Adipocyte (in vitro differentiated cells): ENCODE measurements around the gene CACNA1D.

Experiments used
- DNase-seq: peaks from one replicate; pipeline ENCODE4 v3.0.0-alpha.2; 2015; ENCODE audit warnings: low read depth
- H3K27me3 ChIP-seq: replicated peaks from 2 replicates; pipeline ENCODE4 v1.7.0; 2013; ENCODE audit warnings: mild to moderate bottlenecking, low read length, moderate library complexity; ENCODE audit not compliant: control insufficient read depth, insufficient read depth
- H3K36me3 ChIP-seq: 2 replicates; pipeline ENCODE4 v1.7.0; 2013; ENCODE audit warnings: low read length, mild to moderate bottlenecking, moderate library complexity; ENCODE audit not compliant: control insufficient read depth, insufficient read depth, severe bottlenecking
- H3K4me1 ChIP-seq: 2 replicates; pipeline ENCODE4 v1.7.0; 2013; ENCODE audit warnings: mild to moderate bottlenecking, low read length, moderate library complexity; ENCODE audit not compliant: control insufficient read depth, insufficient read depth
- H3K4me3 ChIP-seq: 2 replicates; pipeline ENCODE4 v1.7.0; 2013; ENCODE audit warnings: mild to moderate bottlenecking, low read length, moderate library complexity
- H3K9ac ChIP-seq: 2 replicates; pipeline ENCODE4 v1.7.0; 2013; ENCODE audit warnings: mild to moderate bottlenecking, low read length, moderate library complexity
- H3K9me3 ChIP-seq: 2 replicates; pipeline ENCODE4 v1.7.0; 2013; ENCODE audit warnings: mild to moderate bottlenecking, low read length, moderate library complexity; ENCODE audit not compliant: control insufficient read depth

The CACNA1D gene

GRCh38 chr3:53483821-53484220 is 10.6 kb upstream of the CACNA1D start:
- Histone ChIP-seq H3K4me3 (no peak overlapping the region), H3K9me3 (no peaks in the 10 kb centered on the region), H3K9ac (no peak overlapping the region), H3K27me3 (peaks cover 10% of the 10 kb centered on the region), H3K4me1 (no peaks in the 10 kb centered on the region), H3K36me3 (no peaks in the 10 kb centered on the region)
- no peak for DNase-seq

- H3K9me3 ChIP-seq, result no peaks in the 10 kb centered on the region
- no peak for DNase-seq
- no peaks in the 10 kb centered on the region for H3K36me3 ChIP-seq
- H3K4me1 ChIP-seq, result no peaks in the 10 kb centered on the region
- H3K9ac ChIP-seq, result no peak overlapping the region
- no peak overlapping the region for H3K4me3 ChIP-seq
- peaks cover 3% of the 10 kb centered on the region for H3K27me3 ChIP-seq
These were observed 9.4 kb upstream of the CACNA1D start for GRCh38 chr3:53484984-53485383.

- no peak overlapping the region for H3K9ac ChIP-seq
- no peak for DNase-seq
- H3K4me1 ChIP-seq, result no peaks in the 10 kb centered on the region
- no peaks in the 10 kb centered on the region for H3K36me3 ChIP-seq
- H3K4me3 ChIP-seq, result no peak overlapping the region
- H3K9me3 ChIP-seq, result no peaks in the 10 kb centered on the region
- H3K27me3 ChIP-seq, result no peaks in the 10 kb centered on the region
These were observed 8.6 kb upstream of the CACNA1D start for GRCh38 chr3:53485675-53486403.

DNA sequence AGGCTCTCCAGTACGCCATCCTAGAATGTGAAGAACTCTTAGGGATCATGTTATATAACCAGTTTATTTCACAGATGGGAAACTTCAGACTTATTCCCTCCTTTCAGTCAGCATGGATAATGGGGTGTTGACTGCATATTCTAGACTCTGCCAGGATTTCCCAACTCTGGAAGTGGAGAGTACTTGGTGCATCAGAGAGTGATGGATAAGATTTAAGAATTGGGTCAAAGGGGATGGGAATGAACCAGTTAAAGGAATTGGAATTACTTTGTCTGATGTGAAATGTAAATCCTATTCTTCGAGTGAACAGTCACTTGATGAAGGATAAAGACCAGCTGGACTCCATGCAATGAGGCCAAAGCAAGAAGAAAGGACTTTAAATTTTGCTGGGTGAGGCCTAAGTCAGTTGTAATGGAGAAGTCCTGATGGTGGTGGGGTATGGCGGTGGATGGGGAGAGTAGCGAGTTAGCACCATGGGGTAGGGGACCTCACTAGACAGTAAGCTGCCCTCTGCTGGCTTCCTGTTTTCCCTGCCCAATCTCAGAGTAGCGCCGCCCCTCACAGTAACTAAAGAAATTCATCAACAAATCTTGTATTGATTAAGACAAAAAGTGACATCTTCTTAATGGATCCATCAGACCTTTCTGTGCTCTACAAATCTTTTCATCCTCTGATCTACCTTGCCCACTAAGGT is 7.3 kb upstream of the CACNA1D start:
- Histone ChIP-seq H3K27me3 (no peaks in the 10 kb centered on the region), H3K4me1 (no peaks in the 10 kb centered on the region), H3K4me3 (no peak overlapping the region), H3K36me3 (no peaks in the 10 kb centered on the region), H3K9me3 (no peaks in the 10 kb centered on the region), H3K9ac (no peak overlapping the region)
- DNase-seq, result no peak

DNA sequence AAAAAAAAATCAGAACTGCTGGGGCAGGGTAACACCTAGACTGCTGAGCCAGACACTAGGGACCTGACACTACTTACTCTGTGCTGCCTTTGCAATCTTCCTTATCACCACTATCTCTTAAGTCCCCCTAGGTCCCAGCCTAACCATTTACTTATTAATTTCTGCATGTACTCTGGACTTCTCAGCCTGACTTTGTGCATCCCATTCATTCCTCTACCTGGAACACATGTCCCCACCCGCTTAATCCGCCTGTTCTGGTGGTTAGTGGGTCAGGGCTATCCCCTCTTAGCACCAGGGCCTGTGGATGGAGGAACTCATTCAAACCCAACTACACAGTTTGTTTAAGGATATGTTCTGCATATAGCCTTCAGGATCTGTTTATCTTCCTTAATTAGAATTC is 5.0 kb upstream of the CACNA1D start:
- H3K4me1 ChIP-seq, result no peaks in the 10 kb centered on the region
- peaks cover 10% of the 10 kb centered on the region for H3K27me3 ChIP-seq
- H3K9me3 ChIP-seq, result no peaks in the 10 kb centered on the region
- no peak overlapping the region for H3K9ac ChIP-seq
- no peaks in the 10 kb centered on the region for H3K36me3 ChIP-seq
- no peak for DNase-seq
- H3K4me3 ChIP-seq, result no peak overlapping the region

GRCh38 chr3:53489787-53490458 is 4.5 kb upstream of the CACNA1D start:
- Histone ChIP-seq H3K36me3 (no peaks in the 10 kb centered on the region), H3K4me3 (no peak overlapping the region), H3K9ac (no peak overlapping the region), H3K4me1 (no peaks in the 10 kb centered on the region), H3K9me3 (no peaks in the 10 kb centered on the region), H3K27me3 (peaks cover 10% of the 10 kb centered on the region)
- no peak for DNase-seq

- Histone ChIP-seq H3K4me1 (peaks cover 5% of the 10 kb centered on the region), H3K9ac (no peak overlapping the region), H3K27me3 (peaks cover 15% of the 10 kb centered on the region), H3K36me3 (no peaks in the 10 kb centered on the region), H3K4me3 (no peak overlapping the region), H3K9me3 (no peaks in the 10 kb centered on the region)
- DNase-seq, result no peak
These were observed 3.9 kb upstream of the CACNA1D start for GRCh38 chr3:53490459-53490968.

DNA sequence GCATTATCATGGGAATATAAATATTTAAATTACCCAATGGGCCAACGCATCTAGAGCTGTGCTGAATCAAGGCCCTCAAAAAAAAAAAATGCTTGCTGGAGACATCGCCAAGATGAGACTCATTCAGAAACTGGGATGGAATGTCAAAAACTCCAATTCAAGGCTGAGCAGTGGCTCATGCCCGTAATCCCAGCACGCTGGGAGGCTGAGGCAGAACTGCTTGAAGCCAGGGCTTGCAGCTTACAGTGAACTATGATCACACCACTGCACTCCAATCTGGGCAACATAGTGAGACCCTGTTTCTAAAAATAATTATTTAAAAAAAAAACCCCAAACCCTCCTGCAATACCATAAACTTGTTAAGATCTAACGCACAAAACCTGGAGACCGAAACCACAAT is 3.1 kb upstream of the CACNA1D start:
- Histone ChIP-seq H3K9me3 (no peaks in the 10 kb centered on the region), H3K4me3 (no peak overlapping the region), H3K36me3 (no peaks in the 10 kb centered on the region), H3K4me1 (peaks cover 6% of the 10 kb centered on the region), H3K27me3 (peaks cover 22% of the 10 kb centered on the region), H3K9ac (no peak overlapping the region)
- no peak for DNase-seq

- DNase-seq, result no peak
- no peaks in the 10 kb centered on the region for H3K36me3 ChIP-seq
- peaks cover 6% of the 10 kb centered on the region for H3K4me1 ChIP-seq
- no peak overlapping the region for H3K9ac ChIP-seq
- H3K9me3 ChIP-seq, result no peaks in the 10 kb centered on the region
- H3K27me3 ChIP-seq, result peaks cover 23% of the 10 kb centered on the region
- no peak overlapping the region for H3K4me3 ChIP-seq
These were observed 832 bp upstream of the CACNA1D start for GRCh38 chr3:53493595-53493962.

GRCh38 chr3:53495146-53495519 is 722 bp downstream of the CACNA1D start:
- H3K36me3 ChIP-seq, result no peaks in the 10 kb centered on the region
- H3K27me3 ChIP-seq, result peaks cover 23% of the 10 kb centered on the region
- H3K4me1 ChIP-seq, result peaks cover 6% of the 10 kb centered on the region
- H3K4me3 ChIP-seq, result peak overlapping the region; percentile 62
- no peak overlapping the region for H3K9ac ChIP-seq
- H3K9me3 ChIP-seq, result no peaks in the 10 kb centered on the region
- no peak for DNase-seq
